Activated CD4-positive, CD25-positive, alpha-beta regulatory T cell treated with anti-CD3 and anti-CD28 coated beads, Interleukin-2, amount 50 U/mL, for 16 hours (primary cell): ENCODE results near the gene COL9A1.

Source experiments
- DNase-seq: peaks from one replicate; pipeline ENCODE4 v3.0.0-alpha.2; 2020; ENCODE audit warnings: low read depth, low spot score

The COL9A1 gene

GRCh38 chr6:70234561-70235236 is 68.2 kb downstream of the COL9A1 start:
- DNase-seq: no peak

- DNase-seq: no peak
Observed at GRCh38 chr6:70231311-70231710, 71.6 kb downstream of the COL9A1 start.

- DNase-seq: no peak
Observed at GRCh38 chr6:70225055-70225454, 77.8 kb downstream of the COL9A1 start.

- DNase-seq: no peak
Observed at GRCh38 chr6:70222439-70222749, 80.5 kb downstream of the COL9A1 start.

- no peak for DNase-seq
Observed at GRCh38 chr6:70221715-70222438, 81.0 kb downstream of the COL9A1 start.

GRCh38 chr6:70221025-70221714 is 81.7 kb downstream of the COL9A1 start:
- no peak for DNase-seq

GRCh38 chr6:70219943-70220613 is 82.8 kb downstream of the COL9A1 start:
- no peak for DNase-seq

GRCh38 chr6:70216767-70217166 is 86.1 kb downstream of the COL9A1 start:
- no peak for DNase-seq

GRCh38 chr6:70215460-70216108 is 87.3 kb downstream of the COL9A1 start:
- DNase-seq: no peak

GRCh38 chr6:70210462-70210861 is 92.4 kb downstream of the COL9A1 start:
- DNase-seq: no peak

- no peak for DNase-seq
Observed at GRCh38 chr6:70208235-70208790, 94.6 kb downstream of the COL9A1 start.

- no peak for DNase-seq
Observed at GRCh38 chr6:70198785-70199184, 104.1 kb downstream of the COL9A1 start.

GRCh38 chr6:70196531-70196930 is 106.4 kb downstream of the COL9A1 start:
- DNase-seq: no peak

- DNase-seq: no peak
Observed at GRCh38 chr6:70194421-70194820, 108.5 kb downstream of the COL9A1 start.

- no peak for DNase-seq
Observed at GRCh38 chr6:70188202-70188601, 114.7 kb downstream of the COL9A1 start.

- DNase-seq: no peak
Observed at GRCh38 chr6:70186461-70186860, 116.4 kb downstream of the COL9A1 start.

GRCh38 chr6:70184723-70185122 is 118.2 kb downstream of the COL9A1 start:
- no peak for DNase-seq

GRCh38 chr6:70183538-70183937 is 119.3 kb downstream of the COL9A1 start:
- DNase-seq: no peak

GRCh38 chr6:70180901-70181599 is 121.8 kb downstream of the COL9A1 start:
- DNase-seq: no peak

- DNase-seq: no peak
Observed at GRCh38 chr6:70180183-70180900, 122.5 kb downstream of the COL9A1 start.
